ENCODE data around the gene SOWAHA.

The SOWAHA gene

DNA sequence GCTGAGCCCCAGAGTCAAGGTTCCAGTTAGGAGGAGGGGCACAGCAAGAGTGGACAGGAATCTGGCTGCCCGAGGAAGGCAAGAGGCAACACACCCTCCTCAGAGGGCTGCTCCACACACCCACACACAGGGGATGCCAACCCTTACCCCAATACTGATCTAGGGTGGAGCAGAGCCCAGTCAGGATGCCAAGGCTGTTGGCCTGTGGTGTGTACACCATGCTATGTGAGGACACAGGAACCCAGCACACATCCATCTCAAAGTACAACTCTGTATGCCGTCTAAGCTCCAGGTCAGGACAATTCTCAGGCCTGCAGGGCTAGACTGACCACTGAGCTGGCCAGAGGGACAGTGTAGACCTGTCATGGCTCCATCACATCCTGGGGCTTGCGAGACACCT, 38.7 kb upstream of the SOWAHA start:
- no peak for TF ChIP-seq CEBPB (IDR thresholded peaks at IDR 0.05)

DNA sequence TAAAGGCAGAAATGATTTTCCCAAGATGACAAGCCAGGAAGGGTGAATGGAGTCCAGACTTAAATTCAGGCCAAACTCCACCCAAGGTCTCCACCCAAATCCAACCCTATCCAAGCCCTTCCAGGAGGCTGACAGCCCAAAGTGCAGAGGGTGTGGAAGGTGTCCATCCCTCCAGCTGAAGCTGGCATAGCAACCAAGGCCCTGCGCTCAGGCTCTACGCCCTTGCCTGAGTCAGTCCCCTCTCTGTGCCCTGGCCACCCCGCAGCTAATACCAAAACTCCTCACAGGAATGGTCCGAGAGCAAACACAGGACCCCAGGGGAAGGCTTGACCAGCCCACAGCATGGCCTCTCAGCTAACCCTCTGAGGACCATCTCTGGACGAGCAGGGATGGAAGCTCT, 38.2 kb upstream of the SOWAHA start:
- TF ChIP-seq, protein P1, sequence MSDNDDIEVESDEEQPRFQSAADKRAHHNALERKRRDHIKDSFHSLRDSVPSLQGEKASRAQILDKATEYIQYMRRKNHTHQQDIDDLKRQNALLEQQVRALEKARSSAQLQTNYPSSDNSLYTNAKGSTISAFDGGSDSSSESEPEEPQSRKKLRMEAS (IDR thresholded peaks at IDR 0.05), result no peak
- no peak for TF ChIP-seq CREB1 (IDR thresholded peaks at IDR 0.05; ENCODE audit: low read depth)
- no peak for TF ChIP-seq ZBTB7A (IDR thresholded peaks at IDR 0.05; ENCODE audit: low read depth)
- no peak for TF ChIP-seq TCF12 (IDR thresholded peaks at IDR 0.05; ENCODE audit: low read depth)
- TF ChIP-seq TEAD4 (IDR thresholded peaks at IDR 0.05), result no peak
- TF ChIP-seq EGR1 (IDR thresholded peaks at IDR 0.05), result no peak
- TF ChIP-seq, protein P2, sequence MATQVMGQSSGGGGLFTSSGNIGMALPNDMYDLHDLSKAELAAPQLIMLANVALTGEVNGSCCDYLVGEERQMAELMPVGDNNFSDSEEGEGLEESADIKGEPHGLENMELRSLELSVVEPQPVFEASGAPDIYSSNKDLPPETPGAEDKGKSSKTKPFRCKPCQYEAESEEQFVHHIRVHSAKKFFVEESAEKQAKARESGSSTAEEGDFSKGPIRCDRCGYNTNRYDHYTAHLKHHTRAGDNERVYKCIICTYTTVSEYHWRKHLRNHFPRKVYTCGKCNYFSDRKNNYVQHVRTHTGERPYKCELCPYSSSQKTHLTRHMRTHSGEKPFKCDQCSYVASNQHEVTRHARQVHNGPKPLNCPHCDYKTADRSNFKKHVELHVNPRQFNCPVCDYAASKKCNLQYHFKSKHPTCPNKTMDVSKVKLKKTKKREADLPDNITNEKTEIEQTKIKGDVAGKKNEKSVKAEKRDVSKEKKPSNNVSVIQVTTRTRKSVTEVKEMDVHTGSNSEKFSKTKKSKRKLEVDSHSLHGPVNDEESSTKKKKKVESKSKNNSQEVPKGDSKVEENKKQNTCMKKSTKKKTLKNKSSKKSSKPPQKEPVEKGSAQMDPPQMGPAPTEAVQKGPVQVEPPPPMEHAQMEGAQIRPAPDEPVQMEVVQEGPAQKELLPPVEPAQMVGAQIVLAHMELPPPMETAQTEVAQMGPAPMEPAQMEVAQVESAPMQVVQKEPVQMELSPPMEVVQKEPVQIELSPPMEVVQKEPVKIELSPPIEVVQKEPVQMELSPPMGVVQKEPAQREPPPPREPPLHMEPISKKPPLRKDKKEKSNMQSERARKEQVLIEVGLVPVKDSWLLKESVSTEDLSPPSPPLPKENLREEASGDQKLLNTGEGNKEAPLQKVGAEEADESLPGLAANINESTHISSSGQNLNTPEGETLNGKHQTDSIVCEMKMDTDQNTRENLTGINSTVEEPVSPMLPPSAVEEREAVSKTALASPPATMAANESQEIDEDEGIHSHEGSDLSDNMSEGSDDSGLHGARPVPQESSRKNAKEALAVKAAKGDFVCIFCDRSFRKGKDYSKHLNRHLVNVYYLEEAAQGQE (IDR thresholded peaks at IDR 0.05; ENCODE audit: low read depth), result no peak
- TF ChIP-seq EP300 (IDR thresholded peaks at IDR 0.05; ENCODE audit: borderline replicate concordance), result no peak
- no peak for TF ChIP-seq YY1 (IDR thresholded peaks at IDR 0.05; ENCODE audit: low read depth)
- no peak for TF ChIP-seq FOXM1 (IDR thresholded peaks at IDR 0.05; ENCODE audit: borderline replicate concordance, low read depth)
- TF ChIP-seq TAF1 (IDR thresholded peaks at IDR 0.05; ENCODE audit: low read depth), result no peak
- TF ChIP-seq RAD21 (IDR thresholded peaks at IDR 0.05; ENCODE audit: low read depth), result no peak
- TF ChIP-seq, protein P3, sequence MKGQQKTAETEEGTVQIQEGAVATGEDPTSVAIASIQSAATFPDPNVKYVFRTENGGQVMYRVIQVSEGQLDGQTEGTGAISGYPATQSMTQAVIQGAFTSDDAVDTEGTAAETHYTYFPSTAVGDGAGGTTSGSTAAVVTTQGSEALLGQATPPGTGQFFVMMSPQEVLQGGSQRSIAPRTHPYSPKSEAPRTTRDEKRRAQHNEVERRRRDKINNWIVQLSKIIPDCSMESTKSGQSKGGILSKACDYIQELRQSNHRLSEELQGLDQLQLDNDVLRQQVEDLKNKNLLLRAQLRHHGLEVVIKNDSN (IDR thresholded peaks at IDR 0.05), result no peak
- no peak for TF ChIP-seq CEBPB (IDR thresholded peaks at IDR 0.05)
- TF ChIP-seq NFIC (IDR thresholded peaks at IDR 0.05), result no peak

DNA sequence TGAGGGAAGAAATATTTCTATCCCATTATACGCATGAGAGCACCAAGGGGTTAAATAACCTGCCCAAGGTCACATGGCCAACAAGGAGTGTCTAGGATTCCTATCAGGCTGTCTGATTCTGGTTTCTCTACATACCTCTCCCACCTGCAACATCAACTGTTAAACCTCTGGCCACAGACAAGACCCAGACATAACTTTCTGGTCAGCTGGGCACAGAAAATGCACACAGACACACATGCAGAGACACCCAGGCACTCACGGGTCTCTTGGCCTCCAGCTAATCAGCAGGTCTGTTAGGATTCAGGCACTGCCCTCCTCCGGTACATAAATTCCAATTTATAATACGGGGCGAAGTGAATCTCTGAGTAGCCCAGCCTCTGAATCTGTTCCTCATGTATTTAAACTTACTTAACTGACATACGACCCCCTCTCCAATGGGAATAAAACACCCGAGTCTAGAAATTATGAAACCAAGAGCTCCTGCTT, 37.6 kb upstream of the SOWAHA start:
- TF ChIP-seq TEAD4 (IDR thresholded peaks at IDR 0.05), result peak; percentile 89
- peak; percentile 28; the same call in 1 of the 2 replicates for TF ChIP-seq RAD21 (IDR thresholded peaks at IDR 0.05; ENCODE audit: low read depth)
- TF ChIP-seq, protein P2 (IDR thresholded peaks at IDR 0.05; ENCODE audit: low read depth), result no peak
- no peak for TF ChIP-seq TAF1 (IDR thresholded peaks at IDR 0.05; ENCODE audit: low read depth)
- no peak for TF ChIP-seq YY1 (IDR thresholded peaks at IDR 0.05; ENCODE audit: low read depth)
- peak; percentile 80 for TF ChIP-seq EP300 (IDR thresholded peaks at IDR 0.05; ENCODE audit: borderline replicate concordance)
- TF ChIP-seq CEBPB (IDR thresholded peaks at IDR 0.05), result no peak
- no peak for TF ChIP-seq ZBTB7A (IDR thresholded peaks at IDR 0.05; ENCODE audit: low read depth)
- 0 out of 2 replicates have a peak, but pooled peaks have one; percentile 21 for TF ChIP-seq FOXM1 (IDR thresholded peaks at IDR 0.05; ENCODE audit: borderline replicate concordance, low read depth)
- peak; percentile 83 for TF ChIP-seq TCF12 (IDR thresholded peaks at IDR 0.05; ENCODE audit: low read depth)
- no peak for TF ChIP-seq EGR1 (IDR thresholded peaks at IDR 0.05)
- TF ChIP-seq, protein P1 (IDR thresholded peaks at IDR 0.05), result peak; percentile 82
- TF ChIP-seq NFIC (IDR thresholded peaks at IDR 0.05), result peak; percentile 63
- TF ChIP-seq, protein P3 (IDR thresholded peaks at IDR 0.05), result peak; percentile 93

DNA sequence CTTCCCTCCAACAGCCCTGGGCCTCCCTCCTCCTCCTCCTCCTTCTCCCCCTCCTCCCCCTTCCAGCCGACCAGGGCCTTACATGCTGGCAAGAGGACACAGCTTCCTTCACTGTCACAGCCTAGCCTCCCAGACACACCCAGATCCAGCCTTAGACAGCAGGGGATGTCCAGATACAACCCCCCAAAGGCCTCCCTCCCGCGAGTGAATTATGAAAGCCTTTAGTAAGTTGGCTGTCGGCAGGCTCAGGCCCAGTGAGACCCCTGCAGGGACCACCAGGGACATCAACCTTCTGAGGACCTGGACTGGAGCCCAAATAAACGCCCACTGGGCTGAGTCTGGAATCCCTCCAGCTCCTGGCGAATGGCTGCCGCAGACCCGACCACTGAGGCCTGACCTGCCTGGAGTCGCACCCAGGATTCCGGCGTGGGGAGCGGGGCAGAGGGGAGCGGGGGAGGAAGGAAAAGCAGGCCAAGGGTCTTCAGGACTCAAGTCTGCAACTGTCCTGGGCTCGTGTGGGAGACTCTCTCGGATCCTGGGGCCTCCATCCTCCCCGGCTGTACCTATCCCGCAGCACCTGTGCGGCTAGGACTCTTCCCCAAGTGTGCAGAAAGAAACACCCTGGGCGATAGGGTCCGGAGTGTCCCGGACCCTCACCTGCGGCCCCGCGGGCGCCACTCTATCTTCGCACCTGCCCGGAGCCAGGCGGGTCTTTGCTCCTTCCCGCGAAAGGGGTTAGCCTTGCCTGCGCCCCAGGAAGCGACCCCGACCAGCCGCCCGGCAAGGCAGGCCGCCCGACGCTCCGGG, 36.8 kb upstream of the SOWAHA start:
- TF ChIP-seq TEAD4 (IDR thresholded peaks at IDR 0.05), result 0 out of 2 replicates have a peak, but pooled peaks have one; percentile 8
- TF ChIP-seq YY1 (IDR thresholded peaks at IDR 0.05; ENCODE audit: low read depth), result peak; percentile 76
- peak; percentile 70; the same call in 1 of the 2 replicates for TF ChIP-seq NFIC (IDR thresholded peaks at IDR 0.05)
- TF ChIP-seq ZBTB7A (IDR thresholded peaks at IDR 0.05; ENCODE audit: low read depth), result peak; percentile 66; the same call in 1 of the 2 replicates
- no peak for TF ChIP-seq CREB1 (IDR thresholded peaks at IDR 0.05; ENCODE audit: low read depth)

DNA sequence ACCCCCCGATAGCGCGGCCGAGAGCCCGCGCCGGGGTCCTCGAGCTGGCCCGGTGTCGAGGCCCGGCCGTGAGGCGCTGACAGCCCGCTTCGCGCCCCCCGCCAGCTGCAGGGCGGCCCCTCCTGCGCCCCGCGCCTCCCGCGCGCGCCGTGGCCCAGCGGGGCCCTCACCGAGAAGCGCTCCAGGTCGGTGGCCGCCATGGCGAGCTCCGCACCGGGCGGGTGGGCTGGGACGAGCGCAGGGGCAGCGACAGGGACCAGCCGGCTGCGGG, 36.2 kb upstream of the SOWAHA start:
- TF ChIP-seq CREB1 (IDR thresholded peaks at IDR 0.05; ENCODE audit: low read depth) (no peak), TAF1 (IDR thresholded peaks at IDR 0.05; ENCODE audit: low read depth) (no peak), TCF12 (IDR thresholded peaks at IDR 0.05; ENCODE audit: low read depth) (no peak), TEAD4 (IDR thresholded peaks at IDR 0.05) (no peak), EGR1 (IDR thresholded peaks at IDR 0.05) (no peak), ZBTB7A (IDR thresholded peaks at IDR 0.05; ENCODE audit: low read depth) (no peak), YY1 (IDR thresholded peaks at IDR 0.05; ENCODE audit: low read depth) (no peak), NFIC (IDR thresholded peaks at IDR 0.05) (no peak), CEBPB (IDR thresholded peaks at IDR 0.05) (no peak), EP300 (IDR thresholded peaks at IDR 0.05; ENCODE audit: borderline replicate concordance) (no peak), FOXM1 (IDR thresholded peaks at IDR 0.05; ENCODE audit: borderline replicate concordance, low read depth) (no peak), RAD21 (IDR thresholded peaks at IDR 0.05; ENCODE audit: low read depth) (no peak)
- TF ChIP-seq, protein P3 (IDR thresholded peaks at IDR 0.05), result no peak
- TF ChIP-seq, protein P2 (IDR thresholded peaks at IDR 0.05; ENCODE audit: low read depth), result no peak
- TF ChIP-seq, protein P1 (IDR thresholded peaks at IDR 0.05), result no peak
